GM18526 (cell line): Measurements from ENCODE around the gene LAMA2.

Experiments
- POLR2A ChIP-seq: IDR thresholded peaks from 3 replicates; pipeline ENCODE4 v1.6.1; 2011; ENCODE audit not compliant: insufficient read length; ENCODE audit errors: extremely low read depth

LAMA2 gene

GRCh38 chr6:129136751-129137150 lies 253.8 kb downstream of the LAMA2 start:
- no peak for TF ChIP-seq POLR2A

DNA sequence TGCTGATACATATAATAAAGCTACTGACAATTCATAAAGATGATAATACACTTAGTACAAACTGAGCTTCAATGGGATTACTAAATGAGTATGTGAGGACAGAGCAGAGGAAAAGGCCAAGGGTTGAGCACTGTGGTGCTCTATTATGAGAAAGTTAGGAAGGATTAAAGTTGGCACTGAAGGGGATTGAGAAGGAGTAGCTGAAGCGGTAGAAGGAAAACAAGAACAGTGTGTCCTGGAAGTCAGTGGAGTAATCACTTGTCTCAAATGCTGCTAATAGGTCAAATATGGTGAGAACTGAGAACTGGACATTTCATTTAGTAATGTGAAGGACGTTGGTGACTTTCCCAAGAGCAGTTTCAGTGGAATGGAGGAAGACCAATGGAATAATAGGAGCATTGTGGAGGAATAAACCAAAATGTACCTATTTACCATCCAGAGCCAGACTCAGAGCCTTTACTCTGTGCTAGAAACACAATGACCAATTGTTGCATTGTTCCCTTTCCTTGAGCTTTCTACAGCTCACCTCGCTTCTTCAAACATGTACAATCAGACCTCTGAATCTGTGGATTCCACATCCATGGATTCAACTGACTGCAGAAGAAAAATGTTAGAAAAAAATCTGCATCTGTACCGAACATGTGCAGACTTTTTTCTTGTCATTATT lies 255.9 kb downstream of the LAMA2 start:
- TF ChIP-seq POLR2A: no peak

DNA sequence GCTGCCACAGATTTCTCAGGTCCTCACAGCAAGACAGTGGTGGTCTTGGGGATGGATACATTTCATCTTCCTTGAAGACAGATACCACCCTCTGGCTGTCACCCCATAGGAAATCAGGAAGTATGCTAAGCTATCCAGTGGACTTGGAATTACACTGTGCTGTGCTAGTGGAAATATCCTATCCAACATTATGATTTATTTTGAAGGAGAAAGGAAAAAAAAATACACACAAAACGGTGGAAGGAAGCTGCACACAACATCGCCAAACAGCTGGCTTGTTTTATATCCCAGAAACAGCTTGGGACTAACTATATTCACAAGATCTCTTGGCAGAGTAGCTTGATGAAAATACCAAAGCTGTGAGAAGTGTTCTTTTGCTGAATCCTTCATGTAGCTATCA lies 257.6 kb downstream of the LAMA2 start:
- no peak for TF ChIP-seq POLR2A

GRCh38 chr6:129141499-129141898 lies 258.6 kb downstream of the LAMA2 start:
- no peak for TF ChIP-seq POLR2A

- TF ChIP-seq POLR2A: no peak
Observed at GRCh38 chr6:129146902-129147301, 264.0 kb downstream of the LAMA2 start.

DNA sequence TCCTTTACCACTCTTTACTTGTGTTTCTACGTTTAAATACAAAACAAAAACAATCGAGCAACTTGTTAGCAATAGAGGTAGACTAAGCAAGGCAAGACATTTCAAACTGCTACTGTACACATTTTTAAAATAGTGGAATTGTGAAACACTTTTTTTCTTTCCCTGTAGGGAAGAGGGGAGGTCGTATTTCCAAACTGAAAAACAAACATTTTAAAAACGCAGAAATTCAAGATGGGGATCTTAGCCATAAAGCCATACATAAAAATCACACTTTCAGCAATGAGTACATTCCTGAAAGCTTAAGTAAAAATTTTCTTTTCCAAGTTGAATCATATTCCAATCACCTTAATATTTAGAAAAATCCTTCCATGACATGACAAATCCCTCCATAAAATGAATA lies 267.6 kb downstream of the LAMA2 start:
- no peak for TF ChIP-seq POLR2A

DNA sequence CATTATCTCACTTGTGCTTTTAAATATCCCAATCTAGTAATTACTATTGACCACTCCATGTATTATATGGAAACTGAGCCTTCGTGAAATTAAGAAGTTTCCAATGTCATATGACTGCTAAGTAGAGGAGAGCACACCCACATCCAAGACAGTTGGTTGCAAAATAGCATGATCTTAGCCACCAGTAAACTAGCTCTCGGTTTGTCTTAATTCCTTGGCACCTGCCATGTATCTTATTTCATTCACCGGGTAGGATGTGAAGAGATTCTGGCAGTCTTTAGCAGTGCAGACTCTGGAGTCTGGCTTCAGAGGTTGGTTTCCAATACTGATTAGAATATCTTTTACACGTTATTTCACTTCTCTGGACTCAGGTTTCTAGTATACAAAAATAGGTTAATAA lies 270.3 kb downstream of the LAMA2 start:
- no peak for TF ChIP-seq POLR2A

DNA sequence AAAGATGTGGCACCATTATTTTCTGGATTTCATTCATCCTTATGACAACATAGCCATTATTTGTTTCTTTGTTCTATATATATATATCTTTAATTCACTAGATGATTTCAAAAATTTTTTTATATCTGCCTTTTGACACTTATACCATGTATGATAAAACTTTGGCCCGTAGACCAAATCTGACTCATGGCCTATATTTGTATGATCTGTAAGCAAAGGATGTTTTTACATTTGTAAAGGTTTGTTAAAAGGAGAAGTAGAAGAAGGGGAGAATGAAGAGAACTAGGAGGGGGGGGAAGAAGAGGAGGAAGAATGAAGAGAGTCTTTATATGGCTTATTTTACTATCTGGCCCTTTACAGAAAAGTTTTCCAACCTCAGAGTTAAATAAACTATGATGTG lies 279.7 kb downstream of the LAMA2 start:
- no peak for TF ChIP-seq POLR2A

DNA sequence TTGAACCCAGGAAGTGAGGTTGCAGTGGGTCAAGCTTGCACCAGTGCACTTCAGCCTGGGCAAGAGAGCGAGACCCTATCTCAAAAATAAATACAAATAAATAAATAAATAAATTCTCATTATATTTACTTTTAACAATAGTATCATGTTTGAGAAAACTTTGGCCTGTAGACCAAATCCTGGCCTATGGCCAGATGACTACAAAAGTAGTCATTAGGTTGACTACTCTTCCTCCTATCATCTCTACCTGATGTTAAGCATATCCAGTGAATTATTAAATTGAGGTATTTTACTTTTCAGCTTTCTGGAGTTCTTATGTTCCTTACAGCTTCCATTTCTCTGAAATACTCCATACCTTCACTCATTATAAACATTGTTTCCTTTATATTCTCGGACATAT lies 280.6 kb downstream of the LAMA2 start:
- TF ChIP-seq POLR2A: no peak

DNA sequence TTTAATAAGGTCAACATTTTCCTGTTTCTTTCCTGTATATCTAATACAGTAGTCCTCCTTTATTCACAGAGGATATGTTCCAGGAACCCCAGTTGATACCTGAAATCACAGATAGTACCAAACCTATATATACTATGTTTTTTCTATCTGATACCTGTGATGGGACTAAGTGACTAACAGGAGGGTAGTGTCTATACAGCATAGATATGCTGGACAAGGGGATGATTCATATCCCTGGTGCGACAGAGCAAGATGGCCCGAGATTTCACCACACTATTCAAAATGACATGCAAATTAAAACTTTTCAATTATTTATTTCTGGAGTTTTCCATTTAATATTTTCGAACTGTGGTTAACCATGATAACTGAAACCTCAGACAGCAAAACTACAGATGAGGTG lies 281.1 kb downstream of the LAMA2 start:
- no peak for TF ChIP-seq POLR2A

GRCh38 chr6:129175066-129175465 lies 292.1 kb downstream of the LAMA2 start:
- TF ChIP-seq POLR2A: no peak

DNA sequence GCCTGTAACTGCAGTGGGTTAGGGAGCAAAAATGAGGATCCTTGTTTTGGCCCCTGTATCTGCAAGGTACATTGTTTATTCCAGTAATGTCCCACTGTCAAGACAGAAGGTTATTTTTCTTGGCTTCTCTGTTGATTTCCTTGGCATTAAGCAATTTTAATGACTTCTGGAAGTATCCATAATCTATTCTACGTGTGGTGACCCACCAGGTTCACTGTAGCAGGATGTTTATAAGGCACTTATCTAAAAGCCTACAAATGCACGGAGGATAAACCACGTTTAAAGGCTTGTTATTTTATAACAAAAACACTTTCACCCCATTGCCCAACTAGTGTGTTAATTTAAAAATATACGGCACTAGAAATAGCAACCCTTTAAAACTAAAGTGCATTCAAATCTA lies 294.9 kb downstream of the LAMA2 start:
- TF ChIP-seq POLR2A: no peak

GRCh38 chr6:129179283-129179682 lies 296.3 kb downstream of the LAMA2 start:
- no peak for TF ChIP-seq POLR2A

DNA sequence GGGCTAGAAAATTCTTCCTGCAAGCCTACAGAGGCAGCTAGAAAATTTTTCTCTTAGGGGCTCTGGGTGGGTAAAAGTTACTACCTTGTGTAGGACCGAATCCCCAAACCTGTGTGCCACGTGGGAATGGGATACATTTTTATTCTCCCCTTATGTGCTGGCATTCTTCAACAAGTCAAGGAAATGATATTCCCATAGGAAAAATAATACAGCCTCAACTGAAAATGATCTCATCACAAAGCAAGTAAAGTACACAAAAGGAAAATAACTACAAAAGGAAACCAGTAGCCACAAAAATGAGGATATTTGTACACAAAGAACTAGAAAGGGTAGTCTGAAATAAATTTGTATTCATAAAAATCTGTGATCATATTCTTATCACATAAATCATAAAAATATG lies 298.1 kb downstream of the LAMA2 start:
- no peak for TF ChIP-seq POLR2A

- no peak for TF ChIP-seq POLR2A
Observed at GRCh38 chr6:129183187-129183591, 300.3 kb downstream of the LAMA2 start.

- no peak for TF ChIP-seq POLR2A
Observed at GRCh38 chr6:129183681-129184301, 300.9 kb downstream of the LAMA2 start.

DNA sequence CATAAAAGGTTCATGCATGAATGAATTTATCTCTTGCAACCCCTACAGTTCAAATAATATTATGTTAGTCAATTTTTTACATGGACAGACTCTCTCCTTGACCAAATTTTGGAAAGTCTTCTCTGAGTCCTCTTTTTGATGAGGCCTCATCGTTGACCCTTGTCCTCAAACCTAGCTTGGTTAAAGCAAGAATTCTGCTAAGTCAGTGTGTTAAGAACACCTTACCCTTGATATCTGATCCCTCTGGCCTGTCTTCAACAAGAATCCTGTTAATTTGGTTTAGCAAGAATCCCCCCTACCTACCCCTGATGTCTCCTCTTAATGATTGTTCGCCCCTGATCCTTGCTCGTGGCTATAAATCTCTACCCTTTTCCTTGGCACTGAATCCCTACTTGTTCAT lies 301.4 kb downstream of the LAMA2 start:
- no peak for TF ChIP-seq POLR2A
